C4-2B (cell line): ENCODE measurements around the gene HELZ.

ENCODE experiments used
- H3K27ac ChIP-seq: fragments of 450-650 bp; 2 replicates; pipeline ENCODE4 v1.5.1; 2017
- CTCF ChIP-seq: fragments of 450-650 bp; conservative IDR thresholded peaks from 2 replicates; pipeline ENCODE4 v1.5.1; 2017; ENCODE audit warnings: mild to moderate bottlenecking
- ZFX ChIP-seq: fragments of 450-650 bp; IDR thresholded peaks from 2 replicates; pipeline ENCODE4 v1.6.1; 2017

HELZ gene

DNA sequence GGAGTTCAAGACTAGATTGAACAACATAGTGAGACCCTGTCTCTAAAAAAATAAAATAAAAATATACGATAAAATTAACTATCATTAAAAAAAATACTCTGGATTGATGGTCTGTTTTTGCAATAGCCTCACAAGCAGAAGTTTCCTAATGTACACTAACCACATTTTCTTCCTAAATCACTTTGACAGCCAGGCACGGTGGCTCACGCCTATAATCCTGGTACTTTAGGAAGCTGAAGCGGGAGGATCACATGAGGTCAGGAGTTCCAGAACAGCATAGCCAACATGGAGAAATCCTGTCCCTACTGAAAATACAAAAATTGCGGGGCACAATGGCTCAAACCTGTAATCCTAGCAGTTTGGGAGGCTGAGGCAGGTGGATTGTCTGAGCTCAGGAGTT, 64.7 kb downstream of the HELZ start:
- H3K27ac ChIP-seq, result no peak overlapping the region

DNA sequence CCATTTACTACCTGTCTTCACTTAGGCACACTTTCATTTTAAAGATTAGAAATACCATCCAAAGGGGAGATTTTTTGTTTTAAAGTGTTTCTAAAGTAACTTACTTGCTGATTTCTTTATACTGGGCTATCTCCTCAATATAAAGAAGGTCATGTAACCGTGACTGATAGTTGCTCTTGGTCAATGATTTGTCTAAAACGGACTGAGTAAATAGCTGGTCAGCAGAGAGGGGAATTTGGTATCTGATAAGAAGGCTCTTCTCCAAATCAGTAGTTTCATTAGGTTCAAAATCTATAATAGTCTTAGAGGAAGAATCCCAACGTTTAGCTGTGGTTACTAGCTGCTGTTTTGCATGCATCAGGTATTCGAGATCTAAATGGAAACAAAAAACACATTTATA, 66.4 kb downstream of the HELZ start:
- TF ChIP-seq ZFX, result no peak
- TF ChIP-seq CTCF, result no peak
- H3K27ac ChIP-seq, result no peak overlapping the region

More for the DNA sequence above, 64.7 kb downstream of the HELZ start:
- TF ChIP-seq ZFX (no peak), CTCF (no peak)

- TF ChIP-seq CTCF (no peak), ZFX (no peak)
Observed at GRCh38 chr17:67177732-67178131, 67.3 kb downstream of the HELZ start.

DNA sequence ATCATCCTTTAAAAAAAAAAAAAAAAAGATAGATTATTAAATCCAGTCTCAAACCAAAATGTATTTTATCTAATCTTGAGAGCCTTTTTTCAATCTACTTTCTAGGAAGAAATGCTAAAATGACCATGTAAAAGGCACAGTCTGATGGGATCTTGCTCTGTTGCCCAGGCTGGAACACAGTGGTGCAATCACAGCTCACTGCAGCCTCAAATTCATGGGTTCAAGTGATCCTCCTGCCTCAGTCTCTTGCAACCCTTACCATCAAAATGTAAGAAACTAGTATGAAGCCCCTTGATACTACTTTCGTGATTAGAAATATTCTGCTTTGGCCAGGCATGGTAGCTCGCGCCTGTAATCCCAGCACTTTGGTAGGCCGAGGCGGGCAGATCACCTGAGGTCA, 70.8 kb downstream of the HELZ start:
- H3K27ac ChIP-seq, result no peak overlapping the region
- TF ChIP-seq ZFX (no peak), CTCF (no peak)

More at GRCh38 chr17:67177732-67178131, 67.3 kb downstream of the HELZ start:
- no peak overlapping the region for H3K27ac ChIP-seq

DNA sequence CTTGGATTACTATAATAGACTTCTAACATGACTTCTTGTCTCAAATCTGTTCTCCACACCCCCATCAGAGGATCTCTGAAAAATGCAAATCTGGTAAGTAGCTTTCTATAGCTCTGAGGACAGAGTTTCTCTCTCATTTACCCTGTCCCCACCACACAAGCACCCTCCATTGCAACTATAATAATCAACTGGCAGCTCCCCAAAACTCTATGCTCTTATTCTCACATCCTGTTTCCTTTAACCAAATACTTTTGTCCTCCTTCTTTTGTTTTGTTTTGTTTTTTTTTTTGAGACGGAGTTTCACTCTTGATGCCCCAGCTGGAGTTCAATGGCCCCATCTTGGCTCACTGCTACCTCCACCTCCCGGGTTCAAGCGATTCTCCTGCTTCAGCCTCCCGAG, 73.4 kb downstream of the HELZ start:
- TF ChIP-seq CTCF, result no peak
- TF ChIP-seq ZFX, result no peak
- no peak overlapping the region for H3K27ac ChIP-seq

GRCh38 chr17:67168496-67168895, 76.5 kb downstream of the HELZ start:
- no peak overlapping the region for H3K27ac ChIP-seq

GRCh38 chr17:67165201-67165600, 79.8 kb downstream of the HELZ start:
- no peak overlapping the region for H3K27ac ChIP-seq
- no peak for TF ChIP-seq ZFX
- TF ChIP-seq CTCF, result no peak

More at GRCh38 chr17:67168496-67168895, 76.5 kb downstream of the HELZ start:
- TF ChIP-seq CTCF, result no peak
- TF ChIP-seq ZFX, result no peak

DNA sequence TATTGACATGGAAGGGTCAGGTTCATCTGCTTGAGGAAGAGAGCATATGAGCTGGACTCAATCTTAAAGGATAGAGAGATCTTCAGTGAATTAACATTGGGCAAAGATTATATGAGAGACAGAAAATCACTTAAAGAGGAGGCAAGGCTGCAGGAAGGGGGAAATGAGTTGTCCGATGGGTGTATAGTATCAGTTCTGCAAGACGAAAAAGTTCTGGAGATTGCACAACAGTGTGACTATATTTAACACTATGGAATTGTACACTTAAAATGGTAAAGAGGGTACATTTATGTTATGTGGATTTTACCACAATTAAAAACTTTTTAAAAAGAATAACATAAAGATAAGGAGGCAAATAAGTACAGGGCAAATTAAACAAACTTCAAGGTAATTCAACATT, 80.7 kb downstream of the HELZ start:
- H3K27ac ChIP-seq, result no peak overlapping the region
- TF ChIP-seq ZFX (no peak), CTCF (no peak)
